Neural cell (in vitro differentiated cells): ENCODE results near the gene INSYN2B. TPM values are rescaled to one million over a fixed set of nuclear protein-coding genes. Genes with fewer than 3 reads are reported as not detected.

ENCODE experiments used
- H2AFZ ChIP-seq: fragments of 200-600, 300-800 bp; sonication (generic), shearing (Covaris generic); 2 replicates; pipeline ENCODE4 v1.6.0; 2014; ENCODE audit warnings: low read depth, mild to moderate bottlenecking, antibody characterized with exemption, low read length, moderate library complexity
- H3F3A ChIP-seq: fragments of 200-600 bp; shearing (Covaris generic); 2 replicates; pipeline ENCODE4 v1.6.1; 2016; ENCODE audit warnings: mild to moderate bottlenecking, moderate library complexity, mixed read lengths, antibody characterized with exemption, low read length; ENCODE audit not compliant: insufficient read depth, poor library complexity, severe bottlenecking
- H3K27ac ChIP-seq: fragments of 200-600, 300-800 bp; sonication (generic), shearing (Covaris generic); 2 replicates; pipeline ENCODE4 v1.5.1; 2014; ENCODE audit warnings: mild to moderate bottlenecking, low read length, moderate library complexity
- H3K27me3 ChIP-seq: fragments of 300-800, 200-600 bp; sonication (generic), shearing (Covaris generic); 2 replicates; pipeline ENCODE4 v1.6.0; 2014; ENCODE audit warnings: mild to moderate bottlenecking, low read depth, low read length, moderate library complexity; ENCODE audit not compliant: insufficient read depth
- H3K36me3 ChIP-seq: fragments of 300-800, 200-600 bp; sonication (generic), shearing (Covaris generic); 2 replicates; pipeline ENCODE4 v1.5.1; 2014; ENCODE audit warnings: mild to moderate bottlenecking, antibody characterized with exemption, low read length, moderate library complexity; ENCODE audit not compliant: insufficient read depth
- H3K4me2 ChIP-seq: fragments of 300-800, 200-600 bp; sonication (generic), shearing (Covaris generic); 2 replicates; pipeline ENCODE4 v1.6.0; 2014; ENCODE audit warnings: mild to moderate bottlenecking, low read length
- H3K4me3 ChIP-seq: fragments of 300-800, 200-600 bp; sonication (generic), shearing (Covaris generic); 2 replicates; pipeline ENCODE4 v1.5.1; 2014; ENCODE audit warnings: mild to moderate bottlenecking, low read length, moderate library complexity
- H3K79me2 ChIP-seq: fragments of 200-600 bp; shearing (Covaris generic); replicated peaks from 2 replicates; pipeline ENCODE4 v1.6.0; 2014; ENCODE audit warnings: mild to moderate bottlenecking, low read length, moderate library complexity; ENCODE audit not compliant: insufficient read depth
- H3K9ac ChIP-seq: fragments of 300-800, 200-600 bp; sonication (generic), shearing (Covaris generic); 2 replicates; pipeline ENCODE4 v1.6.1; 2016; ENCODE audit warnings: mild to moderate bottlenecking, low read length, mixed read lengths
- H3K9me2 ChIP-seq: fragments of 200-600 bp; shearing (Covaris generic); 2 replicates; pipeline ENCODE4 v1.6.1; 2016; ENCODE audit warnings: mild to moderate bottlenecking, low read length, mixed read lengths; ENCODE audit not compliant: insufficient read depth
- H3K9me3 ChIP-seq: fragments of 200-600, 300-800 bp; sonication (generic), shearing (Covaris generic); 2 replicates; pipeline ENCODE4 v1.6.1; 2016; ENCODE audit warnings: mild to moderate bottlenecking, mixed run types, low read length, moderate library complexity, mixed read lengths
- H4K20me1 ChIP-seq: fragments of 200-600 bp; shearing (Covaris generic); 2 replicates; pipeline ENCODE4 v1.6.1; 2016; ENCODE audit warnings: mild to moderate bottlenecking, mixed run types; ENCODE audit not compliant: insufficient read depth
- EP300 ChIP-seq: fragments of 450-650 bp; conservative IDR thresholded peaks from 2 replicates; pipeline ENCODE4 v1.6.1; 2014; ENCODE audit warnings: antibody characterized with exemption, mild to moderate bottlenecking, moderate library complexity; ENCODE audit not compliant: poor library complexity, severe bottlenecking
- EZH2 ChIP-seq: fragments of 200-600, 300-800 bp; shearing (Covaris generic), sonication (generic); IDR thresholded peaks from 2 replicates; pipeline ENCODE4 v1.6.1; 2014; ENCODE audit warnings: antibody characterized with exemption, low read length, borderline replicate concordance, mild to moderate bottlenecking; ENCODE audit not compliant: insufficient read depth, poor library complexity, severe bottlenecking
- MXI1 ChIP-seq: fragments of 450-650 bp; conservative IDR thresholded peaks from 2 replicates; pipeline ENCODE4 v1.6.1; 2014; ENCODE audit warnings: antibody characterized with exemption, mild to moderate bottlenecking; ENCODE audit not compliant: poor library complexity, severe bottlenecking
- POLR2AphosphoS5 ChIP-seq: IDR thresholded peaks from 2 replicates; pipeline ENCODE4 v1.6.1; 2012
- RAD21 ChIP-seq: fragments of 450-650 bp; conservative IDR thresholded peaks from 2 replicates; pipeline ENCODE4 v1.6.1; 2014; ENCODE audit warnings: antibody characterized with exemption, mild to moderate bottlenecking, moderate library complexity
- REST ChIP-seq: IDR thresholded peaks from 2 replicates; pipeline ENCODE4 v1.6.1; 2012; ENCODE audit warnings: borderline replicate concordance
- SMC3 ChIP-seq: fragments of 450-650 bp; conservative IDR thresholded peaks from 2 replicates; pipeline ENCODE4 v1.6.1; 2014; ENCODE audit warnings: antibody characterized with exemption, mild to moderate bottlenecking, moderate library complexity; ENCODE audit not compliant: poor library complexity
- TAF1 ChIP-seq: IDR thresholded peaks from 2 replicates; pipeline ENCODE4 v1.6.1; 2012; ENCODE audit warnings: low read depth
- polyA plus RNA-seq: library from polyadenylated mRNA; depleted of rRNA; stranded (reverse); fragments of >200 nt; gene quantifications from 2 replicates; pipeline ENCODE4 v1.2.3, GENCODE V29; 2014
- TF ChIP-seq, protein P1 (sequence below): fragments of 450-650 bp; IDR thresholded peaks from 2 replicates; pipeline ENCODE4 v1.5.1; 2014; ENCODE audit warnings: antibody characterized with exemption, mild to moderate bottlenecking, moderate library complexity; ENCODE audit not compliant: poor library complexity, severe bottlenecking

INSYN2B gene
- polyA plus RNA-seq, 1 donor from 2014 or later: 0.37 TPM

DNA sequence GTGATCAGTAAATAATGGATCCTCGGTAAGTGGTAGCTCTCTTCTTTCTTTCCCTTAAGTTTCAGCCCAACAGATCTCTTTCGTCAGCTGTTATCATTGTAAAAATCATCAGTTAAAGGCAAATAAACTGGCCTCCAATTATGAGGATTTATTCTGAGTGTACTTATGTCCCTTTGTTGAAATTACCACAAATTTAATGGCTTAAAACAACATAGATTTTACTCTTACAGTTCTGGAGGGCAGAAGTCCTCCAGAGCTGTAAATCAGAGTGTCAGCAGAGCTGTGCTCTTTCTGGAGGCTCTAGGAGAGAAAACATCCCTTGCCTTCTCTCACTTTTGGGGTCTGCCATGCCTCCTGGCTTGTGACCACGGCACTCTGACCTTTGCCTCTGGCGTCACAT lies 104.6 kb downstream of the INSYN2B start:
- Histone ChIP-seq H3K79me2 (no peaks in the 10 kb centered on the region), H3K9ac (no peak overlapping the region), H4K20me1 (no peaks in the 10 kb centered on the region), H3K36me3 (no peaks in the 10 kb centered on the region), H3F3A (no peaks in the 10 kb centered on the region), H3K4me2 (no peak overlapping the region), H3K27ac (no peak overlapping the region), H3K27me3 (no peaks in the 10 kb centered on the region), H2AFZ (no peak overlapping the region), H3K4me3 (no peak overlapping the region), H3K9me2 (no peaks in the 10 kb centered on the region), H3K9me3 (no peaks in the 10 kb centered on the region)
- TF ChIP-seq, protein P1, sequence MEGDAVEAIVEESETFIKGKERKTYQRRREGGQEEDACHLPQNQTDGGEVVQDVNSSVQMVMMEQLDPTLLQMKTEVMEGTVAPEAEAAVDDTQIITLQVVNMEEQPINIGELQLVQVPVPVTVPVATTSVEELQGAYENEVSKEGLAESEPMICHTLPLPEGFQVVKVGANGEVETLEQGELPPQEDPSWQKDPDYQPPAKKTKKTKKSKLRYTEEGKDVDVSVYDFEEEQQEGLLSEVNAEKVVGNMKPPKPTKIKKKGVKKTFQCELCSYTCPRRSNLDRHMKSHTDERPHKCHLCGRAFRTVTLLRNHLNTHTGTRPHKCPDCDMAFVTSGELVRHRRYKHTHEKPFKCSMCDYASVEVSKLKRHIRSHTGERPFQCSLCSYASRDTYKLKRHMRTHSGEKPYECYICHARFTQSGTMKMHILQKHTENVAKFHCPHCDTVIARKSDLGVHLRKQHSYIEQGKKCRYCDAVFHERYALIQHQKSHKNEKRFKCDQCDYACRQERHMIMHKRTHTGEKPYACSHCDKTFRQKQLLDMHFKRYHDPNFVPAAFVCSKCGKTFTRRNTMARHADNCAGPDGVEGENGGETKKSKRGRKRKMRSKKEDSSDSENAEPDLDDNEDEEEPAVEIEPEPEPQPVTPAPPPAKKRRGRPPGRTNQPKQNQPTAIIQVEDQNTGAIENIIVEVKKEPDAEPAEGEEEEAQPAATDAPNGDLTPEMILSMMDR: no peak

- no peaks in the 10 kb centered on the region for H3K36me3 ChIP-seq
- H3K9ac ChIP-seq: no peak overlapping the region
- H2AFZ ChIP-seq: no peak overlapping the region
- no peaks in the 10 kb centered on the region for H3F3A ChIP-seq
- H3K9me2 ChIP-seq: no peaks in the 10 kb centered on the region
- no peak for TF ChIP-seq RAD21
- no peak for TF ChIP-seq EZH2
- TF ChIP-seq EP300: no peak
- TF ChIP-seq, protein P1: no peak
- no peak for TF ChIP-seq SMC3
- no peak for TF ChIP-seq TAF1
- no peak for TF ChIP-seq POLR2AphosphoS5
- no peak for TF ChIP-seq REST
- no peak for TF ChIP-seq MXI1
- H3K4me2 ChIP-seq: no peak overlapping the region
- H3K27me3 ChIP-seq: no peaks in the 10 kb centered on the region
- H3K27ac ChIP-seq: no peak overlapping the region
- no peak overlapping the region for H3K4me3 ChIP-seq
- no peaks in the 10 kb centered on the region for H4K20me1 ChIP-seq
- H3K9me3 ChIP-seq: no peaks in the 10 kb centered on the region
- H3K79me2 ChIP-seq: no peaks in the 10 kb centered on the region
Observed at GRCh38 chr5:169875091-169875728, 105.1 kb downstream of the INSYN2B start.
